AG09309 (cell line): ENCODE measurements around the gene BRD7.

ENCODE experiments used
- DNase-seq: peaks from one replicate; pipeline ENCODE4 v3.0.0-alpha.2; 2010; ENCODE audit warnings: low read depth
- H3K4me3 ChIP-seq: 2 replicates; pipeline ENCODE4 v1.5.1; 2011; ENCODE audit warnings: mild to moderate bottlenecking, low read depth, low read length, moderate library complexity; ENCODE audit not compliant: control insufficient read depth
- CTCF ChIP-seq: IDR thresholded peaks from 2 replicates; pipeline ENCODE4 v1.5.1; 2011; ENCODE audit warnings: mild to moderate bottlenecking, low read depth, low read length, inconsistent platforms; ENCODE audit not compliant: insufficient read depth, control insufficient read depth; ENCODE audit errors: missing control alignments

Gene BRD7

GRCh38 chr16:50301626-50302471 lies 66.9 kb downstream of the BRD7 start:
- DNase-seq = peak; percentile 54

GRCh38 chr16:50300942-50301625 lies 67.7 kb downstream of the BRD7 start:
- no peak for TF ChIP-seq CTCF
- peak; percentile 62 for DNase-seq
- no peak overlapping the region for H3K4me3 ChIP-seq

More at GRCh38 chr16:50301626-50302471, 66.9 kb downstream of the BRD7 start:
- no peak overlapping the region for H3K4me3 ChIP-seq
- no peak for TF ChIP-seq CTCF

- TF ChIP-seq CTCF = no peak
- H3K4me3 ChIP-seq = no peak overlapping the region
- DNase-seq = no peak
Observed at GRCh38 chr16:50299508-50300105, 69.2 kb downstream of the BRD7 start.

GRCh38 chr16:50298591-50299507 lies 69.9 kb downstream of the BRD7 start:
- TF ChIP-seq CTCF = no peak
- no peak overlapping the region for H3K4me3 ChIP-seq
- no peak for DNase-seq

- no peak for TF ChIP-seq CTCF
- no peak overlapping the region for H3K4me3 ChIP-seq
- DNase-seq = no peak
Observed at GRCh38 chr16:50298075-50298460, 70.7 kb downstream of the BRD7 start.
